Measurements from ENCODE around the gene SH2B2.
A peak's percentile ranks its signal among the peaks of the same experiment; 100 is the strongest.
"Not testable (repeated sequence)": the region's sequence is repeated elsewhere in the genome, so short reads cannot be mapped to it uniquely, and the experiment has no call there.

The SH2B2 gene

DNA sequence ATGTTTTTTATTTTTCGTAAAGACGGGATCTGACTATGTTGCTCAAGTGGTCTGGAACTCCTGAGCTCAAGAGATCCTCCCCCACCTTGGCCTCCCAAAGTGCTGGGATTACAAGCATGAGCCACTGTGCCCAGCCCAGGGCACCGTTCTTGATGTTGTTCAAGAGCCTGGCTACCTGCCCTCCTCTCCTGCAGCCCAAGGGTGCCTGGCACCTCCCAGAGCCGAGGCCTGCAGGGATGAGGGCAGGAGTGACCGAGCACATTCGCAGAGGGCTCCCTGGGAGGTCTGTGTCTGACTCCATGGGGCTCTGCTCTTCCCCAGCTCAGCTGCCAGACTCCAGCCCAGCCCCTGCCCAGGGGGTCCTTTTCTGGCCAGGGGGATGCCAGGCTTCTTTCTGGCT is 15.4 kb downstream of the SH2B2 start:
- H3K4me3 ChIP-seq (ENCODE audit: low read depth, low read length): no peak overlapping the region
- DNase-seq (ENCODE audit: low read depth): no peak

DNA sequence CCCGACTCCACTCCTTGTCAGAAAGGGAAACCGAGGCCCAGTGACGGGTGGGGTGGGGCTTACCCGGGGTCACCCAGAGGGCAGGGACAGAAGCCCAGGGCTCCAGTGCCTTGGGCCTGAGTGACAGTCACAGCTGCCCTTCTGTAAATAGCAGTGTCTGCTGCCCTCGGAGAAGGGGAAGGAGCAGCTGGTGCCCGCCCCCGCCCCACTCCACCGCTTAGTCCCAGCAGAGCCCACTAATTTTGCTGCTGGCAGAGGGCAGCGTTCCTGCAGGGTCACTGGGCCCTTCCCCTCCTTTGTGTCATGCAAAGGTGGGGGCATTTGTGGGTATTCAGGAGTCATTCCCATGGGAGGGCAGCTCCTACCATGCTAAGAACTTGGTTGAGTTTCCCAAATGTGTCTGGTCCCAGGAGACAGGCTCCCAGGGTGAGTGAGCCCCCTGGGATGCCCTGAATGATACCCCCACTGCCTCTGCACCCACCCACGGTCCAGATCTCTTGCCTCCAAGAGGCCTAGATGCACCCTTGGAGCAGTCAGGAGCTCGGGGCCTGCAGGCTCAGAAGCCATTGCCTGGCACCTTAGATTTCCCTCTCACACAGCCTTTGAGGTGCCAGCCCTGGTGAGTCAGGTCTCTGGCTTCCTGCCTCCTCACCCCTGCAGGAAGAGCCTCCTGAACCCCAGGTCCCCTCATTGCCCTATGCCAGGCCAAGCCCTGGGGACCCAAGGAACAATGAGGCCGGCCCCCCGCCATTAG is 17.2 kb downstream of the SH2B2 start:
- no peak overlapping the region for H3K4me3 ChIP-seq (ENCODE audit: low read depth, low read length)
- peak; percentile 39 for DNase-seq (ENCODE audit: low read depth)

- DNase-seq (ENCODE audit: low read depth): no peak
- H3K4me3 ChIP-seq (ENCODE audit: low read depth, low read length): no peak overlapping the region
Measured at GRCh38 chr7:102304668-102305067, 18.0 kb downstream of the SH2B2 start.

DNA sequence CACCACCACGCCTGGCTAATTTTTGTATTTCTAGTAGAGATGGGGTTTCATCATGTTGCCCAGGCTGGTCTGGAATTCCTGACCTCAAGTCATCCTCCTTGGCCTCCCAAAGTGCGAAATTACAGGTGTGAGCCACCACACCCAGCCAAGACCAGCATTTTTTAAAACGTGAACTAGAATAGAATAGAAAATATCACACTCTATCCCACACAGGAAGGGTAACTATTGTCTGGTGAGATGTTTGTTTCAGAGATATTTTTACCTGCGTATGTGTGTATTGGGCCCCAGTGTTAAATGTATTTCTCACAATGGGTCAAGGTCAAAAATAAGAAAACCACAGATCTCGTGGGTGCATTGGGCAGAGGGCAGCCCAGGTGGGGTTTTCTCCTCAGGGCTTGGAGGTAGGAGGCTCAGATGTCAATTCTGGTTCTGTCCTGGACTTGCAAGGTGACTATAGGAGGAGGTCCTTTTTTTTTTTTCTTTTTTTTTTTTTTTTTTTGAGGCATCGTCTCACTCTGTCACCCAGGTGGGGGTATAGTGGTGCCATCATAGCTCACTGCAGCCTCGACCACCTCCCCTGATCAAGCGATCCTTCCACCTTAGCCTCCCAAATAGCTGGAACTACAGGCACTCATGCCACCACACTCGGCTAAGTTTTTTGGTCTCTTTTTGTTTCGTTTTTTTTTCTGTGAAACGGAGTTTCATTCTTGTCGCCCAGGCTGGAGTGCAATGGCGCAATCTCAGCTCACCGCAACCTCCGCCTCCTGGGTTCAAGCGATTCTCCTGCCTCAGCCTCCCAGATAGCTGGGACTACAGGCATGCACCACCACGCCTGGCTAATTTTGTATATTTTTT is 19.0 kb downstream of the SH2B2 start:
- no peak overlapping the region for H3K4me3 ChIP-seq (ENCODE audit: low read depth, low read length)
- no peak for DNase-seq (ENCODE audit: low read depth)

DNA sequence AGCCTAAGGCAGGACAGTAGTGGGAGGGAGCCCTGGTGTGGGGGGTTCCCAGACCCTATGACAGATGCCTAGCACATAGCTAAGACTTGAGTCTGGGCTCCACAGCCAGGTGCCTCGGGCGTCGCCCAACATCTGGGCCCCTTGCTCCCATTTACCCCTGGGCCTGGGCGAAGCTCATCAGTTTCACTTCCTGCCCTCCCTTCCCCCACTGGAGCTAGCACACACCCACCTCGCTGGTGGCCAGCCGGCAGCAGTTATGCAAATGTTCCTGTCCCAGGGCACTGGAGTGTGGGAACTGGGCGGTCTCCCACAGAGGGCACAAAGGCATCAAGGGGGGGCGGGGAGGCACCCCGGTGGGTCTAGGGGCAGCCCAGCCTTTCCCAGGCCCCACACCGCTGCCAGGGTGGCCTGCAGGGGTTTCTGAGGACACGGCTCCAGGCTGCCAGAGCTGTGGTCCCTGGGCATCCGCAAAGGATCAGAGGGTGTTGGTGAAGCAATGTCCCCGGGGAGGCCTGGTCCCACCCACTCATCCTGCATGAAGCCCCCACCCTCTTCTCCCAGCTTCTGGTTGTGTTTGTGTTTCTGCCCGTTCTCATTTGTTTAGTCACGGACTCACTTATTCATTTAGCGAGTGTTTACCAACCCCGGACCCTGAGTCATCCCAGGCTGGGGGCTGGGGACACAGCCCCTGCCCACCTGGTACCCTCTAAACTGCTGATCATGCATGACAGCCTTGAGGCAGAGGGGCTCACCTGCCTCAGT is 20.4 kb downstream of the SH2B2 start:
- DNase-seq (ENCODE audit: low read depth): peak; percentile 75
- no peak overlapping the region for H3K4me3 ChIP-seq (ENCODE audit: low read depth, low read length)

GRCh38 chr7:102310414-102310815 is 23.7 kb downstream of the SH2B2 start:
- no peak overlapping the region for H3K4me3 ChIP-seq (ENCODE audit: low read depth, low read length)

GRCh38 chr7:102312317-102312716 is 25.6 kb downstream of the SH2B2 start:
- no peak for DNase-seq (ENCODE audit: low read depth)
- H3K4me3 ChIP-seq (ENCODE audit: low read depth, low read length): no peak overlapping the region

More at GRCh38 chr7:102310414-102310815, 23.7 kb downstream of the SH2B2 start:
- DNase-seq (ENCODE audit: low read depth): no peak

DNA sequence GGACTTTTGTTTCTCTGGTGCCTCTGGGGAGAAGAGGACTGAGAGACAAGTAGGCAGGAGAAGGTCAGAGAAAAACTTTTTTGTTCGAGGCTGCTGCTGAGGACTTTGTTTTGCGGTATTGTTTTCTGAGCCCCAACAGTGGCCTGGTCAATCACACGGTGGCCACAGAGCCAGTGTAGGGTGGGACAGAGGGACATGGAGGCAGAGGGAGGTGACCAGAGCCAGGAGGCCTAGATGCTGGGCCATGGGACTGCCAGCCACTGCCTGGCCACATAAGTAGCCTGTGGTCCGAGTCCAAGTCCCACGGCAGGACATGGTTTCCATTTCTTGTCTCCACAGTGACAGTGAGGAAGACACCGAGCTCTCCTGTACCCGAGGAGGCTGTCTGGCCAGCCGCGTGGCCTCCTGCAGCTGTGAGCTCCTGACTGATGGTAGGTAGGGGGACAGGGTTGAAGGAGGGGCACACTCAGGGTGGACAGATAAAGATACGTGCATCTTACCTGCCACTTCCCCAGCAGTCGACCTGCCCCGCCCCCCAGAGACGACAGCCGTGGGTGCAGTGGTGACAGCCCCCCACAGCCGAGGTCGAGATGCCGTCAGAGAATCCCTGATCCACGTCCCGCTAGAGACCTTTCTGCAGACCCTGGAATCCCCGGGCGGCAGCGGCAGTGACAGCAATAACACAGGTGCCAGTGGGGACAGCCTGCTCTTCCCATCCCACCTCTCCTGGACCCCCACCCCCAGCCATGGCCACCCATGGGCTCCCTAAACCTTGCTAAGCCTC is 27.5 kb downstream of the SH2B2 start:
- H3K4me3 ChIP-seq (ENCODE audit: low read depth, low read length): no peak overlapping the region
- DNase-seq (ENCODE audit: low read depth): no peak

GRCh38 chr7:102317231-102318059 is 30.8 kb downstream of the SH2B2 start:
- no peak overlapping the region for H3K4me3 ChIP-seq (ENCODE audit: low read depth, low read length)
- no peak for DNase-seq (ENCODE audit: low read depth)

GRCh38 chr7:102318482-102318971 is 31.9 kb downstream of the SH2B2 start:
- H3K4me3 ChIP-seq (ENCODE audit: low read depth, low read length): no peak overlapping the region
- peak; percentile 58 for DNase-seq (ENCODE audit: low read depth)

DNA sequence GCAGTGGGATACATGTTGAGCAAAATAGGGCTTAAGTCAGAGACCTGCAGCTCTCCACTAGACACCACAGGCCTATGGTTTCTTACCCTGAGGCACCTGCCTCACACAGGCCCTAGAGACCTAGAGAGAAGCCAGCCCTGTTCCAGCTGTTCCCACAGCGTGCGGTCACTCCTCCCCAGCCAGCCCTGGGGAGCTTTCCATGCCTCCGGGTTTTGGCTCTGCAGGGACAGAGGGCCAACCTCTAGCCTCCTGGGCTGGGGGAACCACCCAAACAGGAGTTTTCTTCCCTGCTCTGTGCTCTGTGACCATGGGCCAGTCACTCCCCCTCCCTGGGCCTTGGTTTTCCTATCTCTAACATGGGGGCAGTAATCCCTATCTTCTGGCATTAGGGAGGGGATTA is 33.0 kb downstream of the SH2B2 start:
- no peak for DNase-seq (ENCODE audit: low read depth)

DNA sequence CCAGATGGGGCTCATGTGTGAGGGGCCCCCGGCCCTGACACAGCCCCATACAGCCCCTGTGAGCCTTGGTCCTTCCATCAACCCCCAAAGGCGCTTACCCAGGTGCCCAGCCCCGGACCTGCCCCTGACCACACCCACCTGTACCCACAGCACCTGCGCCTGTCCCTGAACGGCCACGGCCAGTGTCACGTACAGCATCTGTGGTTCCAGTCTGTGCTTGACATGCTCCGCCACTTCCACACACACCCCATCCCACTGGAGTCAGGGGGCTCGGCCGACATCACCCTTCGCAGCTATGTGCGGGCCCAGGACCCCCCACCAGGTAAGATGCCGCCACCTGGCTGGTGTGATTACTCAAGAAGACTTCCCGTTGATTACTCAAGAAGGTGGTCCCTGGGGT is 33.5 kb downstream of the SH2B2 start:
- H3K4me3 ChIP-seq (ENCODE audit: low read depth, low read length): no peak overlapping the region
- no peak for DNase-seq (ENCODE audit: low read depth)

More for the DNA sequence above, 33.0 kb downstream of the SH2B2 start:
- no peak overlapping the region for H3K4me3 ChIP-seq (ENCODE audit: low read depth, low read length)

- H3K4me3 ChIP-seq (ENCODE audit: low read depth, low read length): no peak overlapping the region
Measured at GRCh38 chr7:102320601-102321350, 34.1 kb downstream of the SH2B2 start.

DNA sequence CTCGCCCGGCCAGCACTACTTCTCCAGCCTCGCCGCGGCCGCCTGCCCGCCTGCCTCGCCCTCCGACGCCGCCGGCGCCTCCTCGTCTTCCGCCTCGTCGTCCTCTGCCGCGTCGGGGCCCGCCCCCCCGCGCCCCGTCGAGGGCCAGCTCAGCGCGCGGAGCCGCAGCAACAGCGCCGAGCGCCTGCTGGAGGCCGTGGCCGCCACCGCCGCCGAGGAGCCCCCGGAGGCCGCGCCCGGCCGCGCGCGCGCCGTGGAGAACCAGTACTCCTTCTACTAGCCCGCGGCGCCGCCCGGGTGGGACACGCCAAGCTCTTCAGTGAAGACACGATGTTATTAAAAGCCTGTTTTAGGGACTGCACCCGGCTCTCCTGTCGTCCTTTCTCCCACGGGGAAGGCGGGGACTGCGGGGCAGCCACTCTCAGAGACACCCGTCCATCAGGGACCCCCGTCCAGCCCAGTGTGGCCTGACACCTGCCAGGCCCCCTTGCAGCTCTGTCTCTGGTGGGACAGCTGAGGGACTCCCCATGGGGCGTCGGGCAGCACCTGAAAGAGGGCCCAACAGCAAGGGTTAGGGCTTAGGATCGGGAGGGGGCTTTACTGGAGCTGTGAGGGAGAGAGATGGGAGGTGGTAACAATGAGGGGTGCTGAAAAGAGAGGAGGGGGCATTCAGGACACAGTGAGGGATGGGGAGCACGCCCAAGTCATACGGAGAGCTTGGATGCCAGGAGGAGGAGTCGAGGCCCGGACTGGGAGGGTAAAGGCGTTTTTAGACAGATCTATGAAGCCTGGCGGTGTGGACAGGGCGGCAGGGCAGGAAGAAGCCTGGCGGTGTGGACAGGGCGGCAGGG is 34.9 kb downstream of the SH2B2 start:
- DNase-seq (ENCODE audit: low read depth): no peak
- no peak overlapping the region for H3K4me3 ChIP-seq (ENCODE audit: low read depth, low read length)

More at GRCh38 chr7:102320601-102321350, 34.1 kb downstream of the SH2B2 start:
- no peak for DNase-seq (ENCODE audit: low read depth)

- H3K4me3 ChIP-seq (ENCODE audit: low read depth, low read length): no peak overlapping the region
- no peak for DNase-seq (ENCODE audit: low read depth)
Measured at GRCh38 chr7:102322202-102322715, 35.6 kb downstream of the SH2B2 start.

DNA sequence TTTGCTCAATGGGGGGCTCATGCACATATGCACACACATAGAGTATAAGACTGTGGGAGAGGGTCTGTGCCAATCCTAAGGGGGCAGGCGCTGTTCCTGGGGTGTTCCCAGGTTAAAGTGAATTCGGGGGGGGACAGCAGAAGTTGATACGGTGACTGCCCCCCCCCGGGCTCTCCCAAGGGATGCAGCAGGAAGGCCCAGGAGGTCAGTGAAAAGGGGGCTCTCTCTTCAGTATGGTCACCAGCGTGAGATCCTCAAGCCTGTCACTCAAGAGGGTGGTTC is 37.2 kb downstream of the SH2B2 start:
- no peak for DNase-seq (ENCODE audit: low read depth)
- H3K4me3 ChIP-seq (ENCODE audit: low read depth, low read length): no peak overlapping the region

DNA sequence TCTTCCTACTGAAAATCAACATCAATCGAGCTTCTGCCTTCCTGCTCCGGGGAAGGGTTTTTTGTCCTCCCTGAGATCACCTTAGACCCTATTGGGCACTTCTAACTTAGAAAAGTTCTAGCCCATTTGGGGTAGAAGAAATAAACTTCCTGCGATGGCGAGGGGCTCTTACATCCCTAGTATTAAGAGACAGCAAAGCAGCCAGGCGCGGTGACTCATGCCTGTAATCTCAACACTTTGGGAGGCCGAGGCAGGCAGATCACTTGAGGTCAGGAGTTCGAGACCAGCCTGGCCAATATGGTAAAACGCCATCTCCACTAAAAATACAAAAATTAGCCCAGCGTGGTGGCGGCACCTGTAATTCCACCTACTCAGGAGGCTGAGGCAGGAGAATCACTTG is 38.4 kb downstream of the SH2B2 start:
- H3K4me3 ChIP-seq (ENCODE audit: low read depth, low read length); DNase-seq (ENCODE audit: low read depth): not testable (repeated sequence)

All from skeletal muscle cell (primary cell).